NT2/D1 (cell line): ENCODE data around the gene KRTAP20-2.

Source experiments
- DNase-seq: peaks from one replicate; pipeline ENCODE4 v3.0.0-alpha.2; 2011; ENCODE audit warnings: low read depth, low spot score
- H3K27me3 ChIP-seq: 2 replicates; pipeline ENCODE4 v1.6.0; 2011; ENCODE audit warnings: mild to moderate bottlenecking; ENCODE audit not compliant: insufficient read length, insufficient read depth
- H3K36me3 ChIP-seq: 2 replicates; pipeline ENCODE4 v1.6.1; 2011; ENCODE audit warnings: mild to moderate bottlenecking, low read length, mixed read lengths; ENCODE audit not compliant: insufficient read depth, insufficient read length
- H3K4me1 ChIP-seq: 2 replicates; pipeline ENCODE4 v1.5.1; 2011; ENCODE audit not compliant: insufficient read depth, insufficient read length
- H3K4me3 ChIP-seq: 2 replicates; pipeline ENCODE4 v1.5.1; 2011; ENCODE audit warnings: low read depth; ENCODE audit not compliant: insufficient read length
- H3K9ac ChIP-seq: 2 replicates; pipeline ENCODE4 v1.6.0; 2011; ENCODE audit warnings: low read depth; ENCODE audit not compliant: insufficient read length
- H3K9me3 ChIP-seq: 2 replicates; pipeline ENCODE4 v1.5.1; 2011; ENCODE audit warnings: mild to moderate bottlenecking, low read length; ENCODE audit not compliant: insufficient read depth
- SUZ12 ChIP-seq: IDR thresholded peaks from 2 replicates; pipeline ENCODE4 v1.6.1; 2011; ENCODE audit not compliant: insufficient read length, insufficient read depth; ENCODE audit errors: extremely low read depth
- YY1 ChIP-seq: IDR thresholded peaks from 2 replicates; pipeline ENCODE4 v1.6.1; 2011; ENCODE audit not compliant: insufficient read length, insufficient read depth
- ZNF274 ChIP-seq: IDR thresholded peaks from 2 replicates; pipeline ENCODE4 v1.6.1; 2011; ENCODE audit warnings: mild to moderate bottlenecking, low read depth, low read length

KRTAP20-2 gene

GRCh38 chr21:30680586-30680985 lies 45.6 kb downstream of the KRTAP20-2 start:
- no peaks in the 10 kb centered on the region for H3K36me3 ChIP-seq
- H3K27me3 ChIP-seq, result no peaks in the 10 kb centered on the region
- TF ChIP-seq ZNF274, result no peak
- TF ChIP-seq YY1, result no peak
- no peak for TF ChIP-seq SUZ12
- no peak for DNase-seq
- H3K9ac ChIP-seq, result no peak overlapping the region
- no peaks in the 10 kb centered on the region for H3K9me3 ChIP-seq
- no peak overlapping the region for H3K4me3 ChIP-seq
- H3K4me1 ChIP-seq, result no peaks in the 10 kb centered on the region

DNA sequence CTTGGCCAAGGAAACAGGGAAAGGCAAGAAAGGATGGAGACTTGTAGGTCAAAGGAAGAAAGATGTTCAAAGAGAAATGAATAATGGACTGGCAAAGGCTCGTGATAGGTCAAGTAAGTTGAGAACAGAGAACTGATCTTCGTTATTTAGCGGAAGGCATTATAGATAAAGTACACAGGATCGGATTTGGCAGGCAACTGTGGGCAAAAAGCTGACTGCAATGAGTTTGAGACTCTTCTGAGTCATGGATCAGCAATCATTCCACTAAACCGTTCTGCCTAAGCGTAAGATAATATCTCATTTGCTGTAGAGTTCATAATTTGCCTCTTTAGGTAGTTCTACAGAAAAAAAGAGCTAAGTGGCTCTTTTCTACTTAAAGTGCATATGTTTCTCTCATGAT lies 49.5 kb downstream of the KRTAP20-2 start:
- DNase-seq, result no peak
- H3K4me3 ChIP-seq, result no peak overlapping the region
- H3K27me3 ChIP-seq, result no peaks in the 10 kb centered on the region
- no peak overlapping the region for H3K9ac ChIP-seq
- TF ChIP-seq ZNF274 (no peak), YY1 (no peak), SUZ12 (no peak)
- H3K4me1 ChIP-seq, result no peaks in the 10 kb centered on the region
- H3K9me3 ChIP-seq, result no peaks in the 10 kb centered on the region
- no peaks in the 10 kb centered on the region for H3K36me3 ChIP-seq
